T47D (cell line): ENCODE measurements around the gene ATOH8.

Experiments used
- DNase-seq, 2 experiments: peaks; one replicate each; pipeline versions ENCODE4 v3.0.0 to v3.0.0-alpha.2; 2011 to 2012; ENCODE audit warnings: low read depth in 1 of 2, low spot score in 1 of 2
- JUND ChIP-seq: IDR thresholded peaks from 2 replicates; pipeline ENCODE4 v1.6.1; 2012; ENCODE audit warnings: low read depth
- in situ Hi-C: cut with HindIII; loops from 2 replicates; pipeline ENCODE4 v1.10.0; 2016; ENCODE audit warnings: low sequenced_read_pairs, low pct_unique_long_range_greater_than_20kb

The ATOH8 gene

DNA sequence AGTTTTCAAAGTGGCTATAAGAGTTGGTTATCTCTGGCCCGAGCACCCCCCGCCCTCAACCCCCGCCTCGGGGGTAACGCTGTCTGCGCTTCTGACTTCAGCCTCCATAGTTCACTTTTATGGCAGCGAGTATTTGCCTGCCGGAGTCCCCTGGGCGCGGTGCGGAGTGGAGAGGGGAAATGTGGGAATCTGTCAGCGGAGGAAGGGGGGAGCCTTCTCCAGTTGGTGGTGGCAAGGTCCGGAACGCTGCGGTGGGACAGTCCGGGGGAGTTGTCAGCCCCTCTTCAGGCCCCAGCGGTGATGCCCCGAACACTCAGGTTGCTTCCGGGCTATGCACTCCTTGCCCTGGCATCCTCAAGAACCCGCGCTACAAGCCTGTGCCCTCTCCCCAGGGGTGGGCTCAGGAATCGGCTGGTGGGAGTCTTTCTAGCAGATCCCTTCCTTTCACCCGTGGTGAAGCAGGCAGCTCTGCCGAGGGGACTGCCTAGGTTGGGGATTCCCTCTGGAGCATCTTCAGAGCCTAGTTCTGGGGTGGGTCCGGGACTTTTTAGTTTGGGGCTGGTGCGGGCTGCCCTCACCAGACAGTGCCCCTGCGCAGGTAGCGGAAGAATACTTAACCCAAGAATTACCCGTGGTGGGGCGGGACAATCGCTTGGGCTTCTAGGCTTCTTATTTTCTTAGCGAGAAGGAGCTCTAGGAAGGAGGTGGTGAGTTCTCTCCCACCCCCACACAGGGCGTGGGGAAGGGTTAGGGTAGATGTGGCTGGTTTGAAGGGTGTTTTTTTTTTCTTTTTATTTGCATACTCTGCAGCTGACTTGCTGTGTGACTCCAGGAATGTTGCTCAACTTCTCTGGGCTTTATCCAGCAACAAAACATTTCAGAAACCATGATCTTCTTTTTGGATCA, 1.6 kb downstream of the ATOH8 start:
- no peak for DNase-seq
- in situ Hi-C loops = no loop called here
- TF ChIP-seq JUND = no peak

GRCh38 chr2:85756195-85756594, 2.4 kb downstream of the ATOH8 start:
- in situ Hi-C loops = no loop called here
- no peak for DNase-seq
- no peak for TF ChIP-seq JUND

GRCh38 chr2:85756822-85757435, 3.1 kb downstream of the ATOH8 start:
- DNase-seq = no peak
- in situ Hi-C loops = no loop called here
- no peak for TF ChIP-seq JUND

GRCh38 chr2:85757860-85758259, 4.1 kb downstream of the ATOH8 start:
- TF ChIP-seq JUND = no peak
- no peak for DNase-seq
- in situ Hi-C loops = no loop called here

DNA sequence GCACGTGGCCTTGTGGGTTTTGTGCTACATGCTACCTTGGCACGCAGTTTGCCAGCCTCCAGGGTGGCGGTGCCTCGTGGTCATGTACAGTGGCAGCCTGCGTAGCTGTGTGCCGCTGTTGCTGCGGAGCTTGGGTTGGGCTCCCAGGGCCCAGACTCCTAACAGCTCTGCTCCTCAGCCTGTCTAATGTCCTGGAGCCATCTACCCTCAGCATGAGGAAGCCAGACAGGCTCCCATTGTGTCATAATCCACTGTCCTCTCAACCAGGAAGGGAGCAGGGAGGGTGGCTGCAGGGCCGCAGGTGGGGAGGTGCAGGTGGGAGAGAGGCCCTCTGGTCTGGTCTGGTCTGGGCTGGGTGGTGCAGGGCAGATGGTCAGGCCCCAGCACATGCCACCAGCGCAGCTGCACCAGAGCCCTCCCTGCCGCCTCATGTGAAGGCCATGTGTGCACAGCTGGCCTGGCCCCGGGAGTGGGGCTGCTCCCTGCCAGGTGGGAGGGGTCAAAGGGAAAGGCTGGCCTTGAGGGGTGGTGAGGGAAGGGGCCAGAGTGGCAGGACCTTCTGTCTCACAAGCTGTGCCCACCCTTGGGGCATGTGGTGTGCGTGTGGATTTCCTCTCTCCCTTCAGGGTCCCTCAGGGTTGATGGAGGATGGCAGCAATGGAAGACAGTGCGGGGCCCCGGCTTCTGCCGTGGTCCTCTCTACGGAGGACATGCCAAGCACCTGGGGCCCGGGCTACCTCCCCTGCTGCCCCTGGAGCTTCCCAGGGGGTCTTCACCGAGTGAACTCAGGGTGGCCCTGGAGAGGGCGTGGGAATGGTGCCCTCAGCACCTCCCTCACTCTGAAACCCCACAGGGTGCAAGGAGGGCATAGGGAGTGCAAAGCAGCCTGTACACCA, 4.8 kb downstream of the ATOH8 start:
- DNase-seq = no peak
- in situ Hi-C loops = no loop called here
- TF ChIP-seq JUND = no peak

DNA sequence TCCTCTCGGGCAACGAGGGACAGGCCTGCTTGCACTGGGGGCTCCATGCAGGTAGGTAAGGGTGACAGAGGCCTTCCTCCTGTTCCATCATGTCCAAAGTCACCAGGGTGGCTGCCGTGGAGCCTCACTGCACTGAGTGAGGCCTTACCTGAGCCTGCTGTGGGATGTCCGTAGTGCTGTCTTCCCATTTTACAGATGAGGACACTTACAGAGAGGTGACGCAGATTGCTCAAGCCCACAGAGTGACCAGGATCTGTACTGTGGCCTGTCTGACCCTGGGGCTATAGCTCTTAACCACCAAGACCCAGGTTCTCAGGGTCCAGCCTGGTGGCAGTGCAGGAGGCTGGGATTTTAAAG, 5.4 kb downstream of the ATOH8 start:
- in situ Hi-C loops = no loop called here
- DNase-seq = no peak

GRCh38 chr2:85760371-85760770, 6.6 kb downstream of the ATOH8 start:
- TF ChIP-seq JUND = no peak
- in situ Hi-C loops = no loop called here
- DNase-seq = no peak

More for the DNA sequence above, 5.4 kb downstream of the ATOH8 start:
- no peak for TF ChIP-seq JUND

DNA sequence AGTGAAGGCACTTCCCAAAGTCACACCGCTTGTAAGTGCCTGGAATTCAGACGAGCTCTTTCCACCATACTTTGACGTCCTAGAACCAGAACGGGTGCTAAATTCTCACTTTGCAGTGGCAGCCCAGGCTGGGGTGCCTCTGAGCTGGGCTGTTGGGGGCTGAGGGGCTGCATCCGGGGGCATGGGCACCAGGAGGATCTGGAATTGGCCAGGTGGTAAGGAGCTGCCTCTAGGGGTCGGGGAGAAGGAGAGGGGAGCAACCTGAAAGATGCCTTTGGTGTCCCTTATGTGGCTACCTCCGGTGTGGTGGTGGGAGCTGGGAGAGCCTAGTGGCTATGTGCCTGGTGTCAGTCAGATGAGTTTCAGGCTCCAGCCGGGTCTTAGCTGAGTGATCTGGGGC, 7.1 kb downstream of the ATOH8 start:
- no peak for DNase-seq
- TF ChIP-seq JUND = no peak
- in situ Hi-C loops = no loop called here

DNA sequence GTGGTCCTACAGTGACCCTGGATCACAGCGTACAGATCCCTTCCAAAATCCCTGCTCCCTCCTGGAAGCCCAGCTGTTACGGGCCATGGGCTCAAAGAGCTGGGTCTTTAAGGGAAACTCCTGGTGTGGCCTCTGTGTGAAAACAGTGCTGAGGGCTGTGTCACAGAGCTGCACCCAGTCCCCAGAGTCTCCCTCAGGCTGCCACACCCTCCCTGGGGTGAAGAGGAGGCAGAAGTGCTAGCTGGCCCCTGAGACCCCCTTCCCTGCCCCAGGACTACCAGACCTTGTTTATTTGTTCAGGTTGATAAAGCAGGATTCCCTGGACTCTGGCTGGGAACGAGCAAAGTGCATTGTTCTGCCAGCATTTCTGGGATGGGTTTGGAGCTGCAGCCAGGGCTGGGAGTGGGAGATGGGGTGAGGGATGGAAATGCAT, 7.7 kb downstream of the ATOH8 start:
- no peak for DNase-seq
- in situ Hi-C loops = no loop called here

DNA sequence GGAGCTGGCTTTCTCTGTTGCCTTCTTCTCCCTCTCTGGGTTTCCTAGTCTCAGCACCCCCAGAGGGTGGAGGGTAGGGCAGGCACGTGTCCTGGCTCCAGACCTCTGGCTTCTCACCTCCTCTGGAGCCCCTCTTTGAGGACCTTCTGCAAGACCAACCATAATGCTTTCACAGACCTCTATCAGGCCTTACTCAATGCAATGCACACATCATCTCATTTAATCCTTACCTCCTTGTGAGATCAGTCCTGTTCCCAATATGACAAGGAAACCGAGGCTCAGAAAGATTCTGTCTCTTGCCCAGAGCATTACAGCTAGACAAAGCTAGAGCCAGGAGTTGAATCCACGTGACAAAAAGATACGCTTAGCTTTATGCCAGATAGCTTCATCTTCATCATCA, 8.2 kb downstream of the ATOH8 start:
- in situ Hi-C loops = no loop called here
- no peak for DNase-seq
- no peak for TF ChIP-seq JUND

More for the DNA sequence above, 7.7 kb downstream of the ATOH8 start:
- no peak for TF ChIP-seq JUND

DNA sequence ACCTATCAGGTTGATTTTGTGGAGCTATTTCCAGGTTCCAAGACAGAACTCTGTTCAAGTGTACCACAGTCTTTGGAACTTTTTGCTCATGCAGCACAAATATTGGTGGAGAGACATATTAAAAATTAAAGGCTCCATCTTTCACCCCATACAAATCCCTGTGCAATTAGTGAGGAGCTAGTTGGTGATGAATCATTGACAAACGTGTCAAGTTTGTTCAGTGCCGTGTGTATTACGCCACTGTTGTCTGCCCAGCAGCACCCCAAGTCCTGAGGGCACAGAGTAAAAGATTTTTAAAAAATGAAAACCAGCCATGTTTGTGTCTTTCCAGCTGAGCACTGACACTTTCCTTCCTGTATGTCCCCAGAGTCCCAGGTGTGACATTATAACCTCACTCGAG, 9.3 kb downstream of the ATOH8 start:
- in situ Hi-C loops = no loop called here
- no peak for DNase-seq
- TF ChIP-seq JUND = no peak

DNA sequence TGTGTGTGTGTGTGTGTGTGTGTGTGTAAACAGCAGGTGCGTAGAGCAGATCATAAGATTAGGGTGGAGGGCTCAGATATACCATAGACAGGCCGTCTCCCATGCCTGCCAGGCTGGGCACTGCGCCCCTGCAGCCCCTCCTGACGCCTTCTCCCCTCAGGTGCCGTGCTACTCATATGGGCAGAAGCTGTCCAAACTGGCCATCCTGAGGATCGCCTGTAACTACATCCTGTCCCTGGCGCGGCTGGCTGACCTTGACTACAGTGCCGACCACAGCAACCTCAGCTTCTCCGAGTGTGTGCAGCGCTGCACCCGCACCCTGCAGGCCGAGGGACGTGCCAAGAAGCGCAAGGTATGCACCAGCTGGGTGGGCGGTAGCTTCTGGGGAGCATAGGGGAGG, 10.0 kb downstream of the ATOH8 start:
- no peak for DNase-seq
- in situ Hi-C loops = no loop called here

More for the DNA sequence above, 10.0 kb downstream of the ATOH8 start:
- TF ChIP-seq JUND = no peak
